ENCODE data around the gene C19orf44.

DNA sequence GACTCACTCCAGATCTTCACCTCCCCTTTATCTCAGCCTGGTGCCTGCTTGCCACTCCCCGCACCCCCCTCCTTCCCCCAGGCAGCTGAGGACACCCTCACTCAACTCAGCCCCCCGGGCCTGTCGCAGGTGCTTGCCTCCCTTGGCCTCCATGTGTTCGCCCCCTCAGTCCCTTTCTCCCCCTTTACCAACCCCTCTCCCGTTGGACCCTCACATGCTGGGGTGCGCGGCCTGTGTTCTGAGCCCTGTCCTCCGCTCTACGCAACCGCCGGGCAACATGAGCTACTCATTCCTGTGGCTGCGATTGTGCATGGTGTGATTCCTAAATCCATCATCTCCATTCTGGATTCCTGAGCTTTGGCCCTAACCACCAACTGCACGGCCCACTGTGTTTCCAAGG lies 40.9 kb downstream of the C19orf44 start:
- TF ChIP-seq POLR2A (IDR thresholded peaks at IDR 0.05; ENCODE audit: low read length) = no peak
- TF ChIP-seq GATA1 (IDR thresholded peaks at IDR 0.05; ENCODE audit: low read depth, low read length) = no peak
